HuH-7.5 (cell line): ENCODE measurements around the gene NCBP2L.

Experiments used
- DNase-seq: peaks from one replicate; pipeline ENCODE4 v3.0.0; 2011; ENCODE audit warnings: low spot score

Gene NCBP2L

GRCh38 chrX:107752714-107753113 lies 24.8 kb upstream of the NCBP2L start:
- DNase-seq: no peak

- no peak for DNase-seq
Measured at GRCh38 chrX:107753187-107753586, 24.3 kb upstream of the NCBP2L start.

- DNase-seq: no peak
Measured at GRCh38 chrX:107755721-107756120, 21.8 kb upstream of the NCBP2L start.

GRCh38 chrX:107758231-107758766 lies 19.2 kb upstream of the NCBP2L start:
- DNase-seq: no peak

GRCh38 chrX:107760304-107761077 lies 17.0 kb upstream of the NCBP2L start:
- no peak for DNase-seq

GRCh38 chrX:107763647-107764046 lies 13.9 kb upstream of the NCBP2L start:
- no peak for DNase-seq

GRCh38 chrX:107764845-107765608 lies 12.5 kb upstream of the NCBP2L start:
- no peak for DNase-seq

GRCh38 chrX:107766470-107767150 lies 10.9 kb upstream of the NCBP2L start:
- no peak for DNase-seq

- DNase-seq: no peak
Measured at GRCh38 chrX:107768051-107768450, 9.5 kb upstream of the NCBP2L start.

GRCh38 chrX:107769581-107770317 lies 7.8 kb upstream of the NCBP2L start:
- DNase-seq: no peak

GRCh38 chrX:107773206-107773605 lies 4.3 kb upstream of the NCBP2L start:
- no peak for DNase-seq

GRCh38 chrX:107773906-107774435 lies 3.6 kb upstream of the NCBP2L start:
- no peak for DNase-seq

- no peak for DNase-seq
Measured at GRCh38 chrX:107775000-107775733, 2.4 kb upstream of the NCBP2L start.

- peak; percentile 56 for DNase-seq
Measured at GRCh38 chrX:107775734-107776511, 1.6 kb upstream of the NCBP2L start, which contains the start of gene TSC22D3. Gene TSC22D3 (minus strand): TSS chrX:107775787. CDS start chrX:107775419, 368 bp downstream.

GRCh38 chrX:107776649-107777535 lies 641 bp upstream of the NCBP2L start:
- peak; percentile 41 for DNase-seq

- DNase-seq: no peak
Measured at GRCh38 chrX:107780525-107780924, 3.0 kb downstream of the NCBP2L start.

GRCh38 chrX:107787827-107788226 lies 10.3 kb downstream of the NCBP2L start:
- no peak for DNase-seq

- no peak for DNase-seq
Measured at GRCh38 chrX:107804427-107804826, 26.9 kb downstream of the NCBP2L start.

- no peak for DNase-seq
Measured at GRCh38 chrX:107805179-107805578, 27.6 kb downstream of the NCBP2L start.
